ENCODE results near the gene CRISPLD2. TPM values are rescaled to one million over a fixed set of nuclear protein-coding genes. Genes with fewer than 3 reads are reported as not detected.
A peak's percentile ranks its signal among the peaks of the same experiment; 100 is the strongest.

CRISPLD2 gene
- total and polyA plus RNA-seq, 9 of the 15 experiments (the other 6 are each of a cell fraction or from before 2014, with no cell fraction given) = 0.03 to 0.24 (median 0.04) TPM; not detected in 4

GRCh38 chr16:84879569-84880487 is 60.0 kb downstream of the CRISPLD2 start (continued):
- TF ChIP-seq E2F1 (CRISPR knock-in tag; IDR thresholded peaks at IDR 0.05) (no peak), ZBTB7A (IDR thresholded peaks at IDR 0.05; ENCODE audit: borderline replicate concordance, control insufficient read depth, low read depth, low read length) (peak; percentile 49; the same call in 1 of the 2 replicates), GTF3C2 (IDR thresholded peaks at IDR 0.05; ENCODE audit: borderline replicate concordance, extremely low read depth, insufficient read length) (no peak), FOXM1 (IDR thresholded peaks at IDR 0.05; ENCODE audit: low read depth) (peak; percentile 42; the same call in 1 of the 2 replicates), FOXM1 (CRISPR knock-in tag; IDR thresholded peaks at IDR 0.05; ENCODE audit: low read depth) (peak; percentile 51; the same call in 1 of the 2 replicates), NR1H2 (CRISPR knock-in tag; IDR thresholded peaks at IDR 0.05) (no peak), U2AF2 (optimal IDR thresholded peaks at IDR 0.05; ENCODE audit: low read depth, low read length) (no peak), KLF1 (tag; IDR thresholded peaks at IDR 0.05) (peak; percentile 93), HNRNPLL (IDR thresholded peaks at IDR 0.05; ENCODE audit: low read depth, low read length, poor library complexity, severe bottlenecking) (no peak), TCFL5 (CRISPR knock-in tag; conservative IDR thresholded peaks at IDR 0.05) (no peak), HNRNPUL1 (IDR thresholded peaks at IDR 0.05; ENCODE audit: low read length) (no peak), SUPT5H (IDR thresholded peaks at IDR 0.05) (peak; percentile 25; the same call in 1 of the 2 replicates), HEY1 (CRISPR knock-in tag; IDR thresholded peaks at IDR 0.05; ENCODE audit: borderline replicate concordance) (no peak), THRA (IDR thresholded peaks at IDR 0.05) (no peak), PTRF (tag; IDR thresholded peaks at IDR 0.05) (peak; percentile 79; the same call in 1 of the 2 replicates), SP1 (CRISPR knock-in tag; IDR thresholded peaks at IDR 0.05) (peak; percentile 62; the same call in 1 of the 2 replicates), ZNF23 (CRISPR knock-in tag; IDR thresholded peaks at IDR 0.05) (no peak), THAP7 (CRISPR knock-in tag; IDR thresholded peaks at IDR 0.05) (no peak), ATF1 (CRISPR knock-in tag; IDR thresholded peaks at IDR 0.05) (no peak), ATF1 (tag; IDR thresholded peaks at IDR 0.05) (peak; percentile 55)
